ENCODE measurements around the gene ETFB.

The ETFB gene

GRCh38 chr19:51351266-51351990 is 14.8 kb downstream of the ETFB start:
- TF ChIP-seq POLR2A (IDR thresholded peaks at IDR 0.05; ENCODE audit: low read length) (no peak), GATA1 (IDR thresholded peaks at IDR 0.05; ENCODE audit: low read depth, low read length) (no peak)
- no peak for DNase-seq

- TF ChIP-seq GATA1 (IDR thresholded peaks at IDR 0.05; ENCODE audit: low read depth, low read length) (no peak), POLR2A (IDR thresholded peaks at IDR 0.05; ENCODE audit: low read length) (no peak)
- DNase-seq = no peak
These were observed 18.8 kb downstream of the ETFB start for GRCh38 chr19:51347209-51347928.

GRCh38 chr19:51346742-51347141 is 19.4 kb downstream of the ETFB start:
- TF ChIP-seq POLR2A (IDR thresholded peaks at IDR 0.05; ENCODE audit: low read length) (no peak), GATA1 (IDR thresholded peaks at IDR 0.05; ENCODE audit: low read depth, low read length) (no peak)
- no peak for DNase-seq

- TF ChIP-seq POLR2A (IDR thresholded peaks at IDR 0.05; ENCODE audit: low read length) (no peak), GATA1 (IDR thresholded peaks at IDR 0.05; ENCODE audit: low read depth, low read length) (no peak)
- no peak for DNase-seq
These were observed 21.0 kb downstream of the ETFB start for GRCh38 chr19:51345076-51345620.

- TF ChIP-seq GATA1 (IDR thresholded peaks at IDR 0.05; ENCODE audit: low read depth, low read length) (no peak), POLR2A (IDR thresholded peaks at IDR 0.05; ENCODE audit: low read length) (no peak)
- DNase-seq = no peak
These were observed 23.3 kb downstream of the ETFB start for GRCh38 chr19:51342631-51343569.

- TF ChIP-seq GATA1 (IDR thresholded peaks at IDR 0.05; ENCODE audit: low read depth, low read length) (no peak), POLR2A (IDR thresholded peaks at IDR 0.05; ENCODE audit: low read length) (no peak)
- DNase-seq = no peak
These were observed 24.1 kb downstream of the ETFB start, which contains the start of gene VSIG10L for GRCh38 chr19:51341976-51342580. VSIG10L (minus strand) TSS chr19:51342139; CDS start chr19:51342124, 15 bp downstream.

- no peak for DNase-seq
- TF ChIP-seq GATA1 (IDR thresholded peaks at IDR 0.05; ENCODE audit: low read depth, low read length) = no peak
- TF ChIP-seq POLR2A (IDR thresholded peaks at IDR 0.05; ENCODE audit: low read length) = no peak
These were observed 25.1 kb downstream of the ETFB start for GRCh38 chr19:51341066-51341465.

GRCh38 chr19:51339687-51340656 is 26.2 kb downstream of the ETFB start:
- DNase-seq = peak; percentile 97 to 98

GRCh38 chr19:51339313-51339686 is 26.9 kb downstream of the ETFB start:
- TF ChIP-seq POLR2A (IDR thresholded peaks at IDR 0.05; ENCODE audit: low read length) = no peak
- no peak for TF ChIP-seq GATA1 (IDR thresholded peaks at IDR 0.05; ENCODE audit: low read depth, low read length)
- DNase-seq = no peak

More at GRCh38 chr19:51339687-51340656, 26.2 kb downstream of the ETFB start:
- TF ChIP-seq POLR2A (IDR thresholded peaks at IDR 0.05; ENCODE audit: low read length) (peak; percentile 39), GATA1 (IDR thresholded peaks at IDR 0.05; ENCODE audit: low read depth, low read length) (no peak)

GRCh38 chr19:51338563-51339312 is 27.4 kb downstream of the ETFB start:
- TF ChIP-seq GATA1 (IDR thresholded peaks at IDR 0.05; ENCODE audit: low read depth, low read length) = no peak
- TF ChIP-seq POLR2A (IDR thresholded peaks at IDR 0.05; ENCODE audit: low read length) = no peak

GRCh38 chr19:51337861-51338562 is 28.2 kb downstream of the ETFB start:
- DNase-seq = no peak
- TF ChIP-seq GATA1 (IDR thresholded peaks at IDR 0.05; ENCODE audit: low read depth, low read length) (no peak), POLR2A (IDR thresholded peaks at IDR 0.05; ENCODE audit: low read length) (no peak)

More at GRCh38 chr19:51338563-51339312, 27.4 kb downstream of the ETFB start:
- peak; percentile 85 to 91 for DNase-seq

Measured in erythroblast (primary cell).